Epidermal melanocyte (primary cell): Measurements from ENCODE around the gene ABCA12.

Source experiments
- DNase-seq: peaks from one replicate; pipeline ENCODE4 v3.0.0; 2011; ENCODE audit warnings: low spot score; ENCODE audit not compliant: insufficient read length

The ABCA12 gene

DNA sequence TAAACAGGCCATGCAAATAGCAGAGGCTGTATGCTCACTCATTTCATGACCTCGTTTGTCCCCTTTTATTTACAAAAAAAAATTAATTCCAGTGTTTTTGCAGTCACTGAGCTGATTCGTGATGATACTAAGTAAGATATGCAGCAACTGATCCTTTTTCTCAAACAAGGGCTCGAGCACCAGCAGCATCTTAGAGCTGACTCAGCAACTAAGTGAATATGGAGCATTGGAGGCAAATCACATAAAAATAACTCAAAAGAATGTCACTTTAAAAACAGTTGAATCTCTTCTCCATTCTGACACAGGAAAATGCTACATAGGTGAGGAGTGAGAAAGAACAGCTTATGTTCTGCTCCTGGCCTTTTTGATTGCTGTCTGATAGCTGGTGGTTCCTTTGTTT, 152.8 kb downstream of the ABCA12 start:
- no peak for DNase-seq

DNA sequence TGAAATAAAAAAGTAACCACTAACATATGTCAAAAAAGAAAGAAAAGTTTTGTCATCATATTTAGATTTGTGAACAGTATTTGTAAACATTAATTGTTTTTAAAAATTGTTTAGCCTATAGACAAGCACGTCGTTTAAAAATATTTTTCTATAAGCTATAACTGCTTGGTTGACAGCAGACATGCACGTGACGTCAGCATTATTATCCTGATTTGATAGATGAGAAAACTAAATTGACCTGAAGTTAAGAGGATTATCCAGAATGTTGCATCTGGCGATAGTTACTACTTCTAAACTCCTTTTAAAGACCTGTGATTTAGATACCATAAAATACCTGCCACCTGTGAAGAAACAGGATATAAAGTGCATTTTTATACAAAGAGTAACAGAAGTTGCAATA, 172.0 kb downstream of the ABCA12 start:
- no peak for DNase-seq

DNA sequence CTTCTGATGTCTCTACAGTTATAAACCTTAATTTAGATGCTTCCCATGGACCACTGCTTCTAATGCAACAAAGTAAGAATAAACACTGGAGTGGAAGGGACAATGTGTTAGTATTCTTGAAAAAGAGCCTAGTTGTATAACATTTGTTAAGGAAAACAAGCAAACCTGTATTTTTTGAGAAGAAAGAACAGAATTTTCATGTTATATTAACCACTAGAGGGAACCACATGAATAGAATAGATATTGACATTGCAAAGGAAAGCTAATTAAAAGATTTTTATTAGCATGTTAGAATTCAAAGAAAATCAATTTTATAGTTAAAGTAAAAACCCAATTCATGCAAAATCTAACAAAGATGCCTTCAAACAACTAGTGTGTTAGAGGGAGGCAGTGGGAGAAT, 177.7 kb downstream of the ABCA12 start:
- DNase-seq, result no peak

DNA sequence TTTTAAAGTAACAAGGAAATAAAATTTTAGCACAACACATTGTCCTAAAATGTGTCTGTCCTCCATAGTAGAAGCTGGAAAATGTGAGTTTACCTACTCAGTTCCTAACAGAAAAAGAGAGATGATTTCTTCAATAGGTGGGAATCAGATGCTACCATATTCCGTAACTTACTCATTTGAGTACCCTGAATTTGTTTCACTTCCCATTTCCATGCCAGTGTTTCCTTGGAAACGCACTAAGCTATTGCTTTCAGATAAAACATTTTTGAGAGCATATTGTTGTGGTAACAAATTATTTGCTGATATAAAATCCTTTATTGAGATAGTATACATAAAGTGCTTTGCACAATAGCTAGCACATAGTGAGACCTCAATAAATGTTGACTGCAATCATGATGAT, 191.5 kb downstream of the ABCA12 start:
- no peak for DNase-seq

DNA sequence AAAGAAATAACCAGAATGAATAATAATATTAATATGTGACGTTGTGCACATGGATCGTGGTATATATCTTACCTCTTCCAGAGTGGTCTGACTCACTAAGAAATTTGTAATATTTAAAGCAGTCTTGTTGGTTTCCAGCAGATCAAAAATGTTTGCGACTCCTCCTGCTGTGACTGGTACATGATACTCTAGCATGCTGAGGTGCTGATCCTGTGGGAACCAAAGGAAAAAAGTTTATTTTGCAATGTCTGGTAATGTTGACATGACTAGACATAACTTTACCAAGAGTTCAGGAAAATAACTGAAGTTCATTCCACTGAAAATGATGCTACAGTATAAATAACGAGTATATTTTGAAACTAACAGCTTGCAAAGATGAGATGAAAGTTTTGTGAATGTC, 204.4 kb downstream of the ABCA12 start:
- no peak for DNase-seq

DNA sequence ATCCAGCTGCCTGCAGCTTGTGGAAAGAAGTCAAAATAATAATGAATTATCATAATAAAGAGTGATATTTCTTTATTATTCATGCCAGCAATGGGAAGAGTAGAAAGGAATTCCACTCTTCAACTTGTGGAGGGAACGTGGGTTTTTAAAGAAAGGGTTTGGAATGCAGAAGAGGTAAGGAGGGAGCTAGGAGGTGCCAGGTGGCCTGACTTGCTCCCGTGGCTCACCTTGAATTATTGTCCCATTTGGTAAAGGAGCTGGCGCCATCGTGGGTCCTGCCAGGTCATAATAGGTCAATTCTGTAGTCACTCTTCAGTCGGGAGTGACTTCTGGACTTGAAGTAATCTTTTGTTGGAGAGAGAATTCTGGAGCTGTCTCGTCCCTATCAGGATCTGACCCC, 233.8 kb downstream of the ABCA12 start:
- no peak for DNase-seq

DNA sequence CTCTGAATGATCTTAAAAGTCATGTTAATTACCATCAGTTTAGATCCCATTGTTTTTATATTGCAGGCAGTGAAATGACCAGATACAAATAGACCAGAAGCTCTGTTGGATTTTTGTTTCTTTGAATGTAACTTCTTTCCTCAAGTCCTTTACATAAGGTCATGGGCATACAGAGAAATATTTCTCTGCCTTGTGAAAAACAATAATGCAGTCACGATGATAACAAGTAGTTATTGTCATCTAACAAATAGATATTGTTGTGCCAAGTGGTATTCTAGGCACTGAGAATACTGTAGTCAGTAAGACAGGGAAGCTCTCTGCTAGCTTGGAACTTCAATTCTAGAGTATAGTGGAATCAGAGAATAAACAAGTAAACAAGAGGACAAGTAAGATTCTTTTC, 234.2 kb downstream of the ABCA12 start:
- no peak for DNase-seq

DNA sequence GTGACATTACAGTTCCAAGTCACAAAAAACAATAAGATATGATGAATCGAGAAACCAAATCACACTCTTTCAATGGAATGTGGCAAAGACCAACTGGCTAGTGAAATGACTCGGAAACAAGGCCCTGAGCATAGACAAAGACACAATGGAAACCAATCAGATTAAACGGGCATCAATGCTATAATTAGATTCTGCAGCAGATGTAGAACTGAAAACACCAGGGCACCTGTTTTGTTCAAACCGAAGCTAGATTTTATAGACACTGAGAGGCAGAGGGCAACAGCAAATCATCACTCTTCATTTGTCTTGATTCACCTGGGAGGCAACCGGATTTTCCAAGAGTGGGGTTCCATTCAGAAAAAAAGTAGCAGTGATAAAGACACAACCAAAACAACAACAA, 236.1 kb downstream of the ABCA12 start:
- no peak for DNase-seq

DNA sequence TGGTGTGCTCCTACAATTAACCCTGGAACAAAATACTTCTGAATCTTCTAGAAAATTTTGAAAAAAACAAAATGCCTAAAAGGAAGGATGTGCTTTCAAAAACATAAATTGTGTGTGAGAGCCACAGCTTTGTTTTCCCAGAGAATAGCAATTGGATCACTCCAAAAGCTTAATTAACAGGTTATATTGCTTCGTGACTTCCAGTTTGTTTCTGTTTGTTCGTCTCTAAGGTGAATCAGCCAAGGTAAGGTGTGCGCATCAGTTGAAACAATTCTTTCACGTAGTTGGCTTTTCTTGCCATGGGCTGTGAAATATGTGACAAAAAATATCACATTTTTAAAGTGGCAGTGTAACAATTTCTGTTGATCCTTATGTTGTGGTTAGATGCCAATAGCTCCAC, 238.7 kb downstream of the ABCA12 start:
- no peak for DNase-seq

DNA sequence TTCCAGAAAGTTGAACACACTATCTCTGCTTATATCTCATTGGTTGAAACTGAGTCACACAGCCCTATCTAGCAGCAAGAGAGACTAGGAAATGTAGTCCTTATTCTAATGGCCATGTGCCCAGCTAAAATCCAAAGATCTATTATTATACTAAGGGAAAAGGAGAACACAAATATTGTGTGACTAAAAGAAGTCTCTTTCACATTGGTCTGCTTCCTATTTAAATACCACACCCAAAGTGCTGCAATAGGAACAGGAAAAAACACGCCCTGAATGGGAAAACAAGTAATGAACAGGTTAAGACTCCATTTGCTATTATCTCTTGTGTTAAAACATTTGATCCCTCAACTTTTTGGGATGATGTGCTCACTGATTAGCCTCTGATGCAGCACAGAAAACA, 242.2 kb downstream of the ABCA12 start:
- no peak for DNase-seq

DNA sequence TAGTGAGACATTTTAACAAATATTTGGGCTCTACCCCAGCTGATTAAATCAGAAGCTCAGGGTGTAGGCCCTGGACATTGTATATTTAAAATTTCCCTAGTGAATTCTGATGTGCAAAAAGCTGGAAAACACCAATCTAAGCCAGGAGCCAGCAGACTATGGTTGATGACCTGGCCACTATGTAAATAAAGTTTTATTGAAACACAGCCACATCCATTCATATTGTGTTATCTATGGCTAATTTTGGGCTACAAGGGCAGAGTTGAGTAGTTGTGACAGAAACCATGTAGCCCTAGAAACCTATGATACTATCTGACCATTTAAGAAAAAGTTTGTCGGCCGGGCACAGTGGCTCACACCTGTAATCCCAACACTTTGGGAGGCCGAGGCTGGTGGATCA, 243.0 kb downstream of the ABCA12 start:
- no peak for DNase-seq

DNA sequence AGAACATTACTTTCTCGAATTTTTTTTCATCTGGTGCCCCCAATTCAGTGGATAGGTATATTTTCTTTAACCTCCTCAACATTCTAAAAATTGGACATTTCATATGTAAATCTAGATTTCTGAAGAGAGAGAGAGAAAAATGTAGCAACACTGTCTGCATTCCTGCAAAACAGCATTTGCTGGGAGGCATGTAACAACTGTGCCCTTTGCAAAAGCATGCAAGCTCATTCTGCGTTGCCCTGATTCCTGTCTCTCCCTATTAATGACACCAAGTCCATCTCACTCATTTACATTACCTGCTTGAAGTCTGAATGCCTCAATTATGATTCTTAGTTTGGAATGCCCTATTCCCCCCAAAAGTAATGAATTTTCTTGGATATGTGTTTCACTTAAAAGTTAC, 249.1 kb downstream of the ABCA12 start:
- DNase-seq, result no peak

DNA sequence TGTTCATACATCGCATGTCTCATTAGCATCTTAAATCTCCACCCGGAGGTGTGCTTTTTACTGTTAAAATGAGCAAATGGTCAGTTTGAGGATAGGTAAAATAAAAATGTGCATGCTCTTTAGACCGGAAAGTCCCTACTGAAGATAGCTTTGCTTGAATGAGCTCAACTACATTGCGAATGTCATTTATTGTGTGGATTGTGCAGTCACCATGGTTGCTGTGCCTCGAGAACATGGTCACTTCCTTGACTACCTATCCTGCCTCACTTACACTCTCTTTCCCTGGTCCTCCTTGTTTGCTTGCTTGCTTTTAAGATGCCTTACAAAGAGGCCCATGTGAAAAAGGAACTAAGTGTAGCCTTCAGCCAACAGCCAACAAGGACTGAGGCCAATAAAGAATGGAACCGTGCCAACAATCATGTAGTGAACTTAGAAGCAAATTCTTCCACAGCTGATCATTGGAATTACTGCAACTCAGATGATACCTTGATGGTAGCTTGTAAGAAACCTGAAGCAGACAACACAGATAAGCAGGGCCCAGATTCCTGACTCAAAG, 256.7 kb downstream of the ABCA12 start:
- DNase-seq, result no peak
